Stomach (tissue), 4 donors: ENCODE data around the gene CADM2.

Experiments
- POLR2AphosphoS5 ChIP-seq, 3 donors: sonication (generic); formaldehyde crosslinking; IDR thresholded peaks; one replicate each; pipeline ENCODE4 v1.6.1; 2016; ENCODE audit warnings: antibody characterized with exemption in 3 of 3
- TF ChIP-seq, protein P1 (sequence below), 7 experiments: fragments of 450-650 bp in 4 of 7; fragments of 200-600 bp in 3 of 7; sonication (generic) in 3 of 7; IDR thresholded peaks; one replicate each; pipeline ENCODE4 v1.5.1; 2016 to 2019; ENCODE audit warnings: antibody characterized with exemption in 7 of 7, control low read depth in 2 of 7, mild to moderate bottlenecking in 1 of 7

- no peak for TF ChIP-seq POLR2AphosphoS5 (IDR thresholded peaks at IDR 0.05)
- TF ChIP-seq, protein P1, sequence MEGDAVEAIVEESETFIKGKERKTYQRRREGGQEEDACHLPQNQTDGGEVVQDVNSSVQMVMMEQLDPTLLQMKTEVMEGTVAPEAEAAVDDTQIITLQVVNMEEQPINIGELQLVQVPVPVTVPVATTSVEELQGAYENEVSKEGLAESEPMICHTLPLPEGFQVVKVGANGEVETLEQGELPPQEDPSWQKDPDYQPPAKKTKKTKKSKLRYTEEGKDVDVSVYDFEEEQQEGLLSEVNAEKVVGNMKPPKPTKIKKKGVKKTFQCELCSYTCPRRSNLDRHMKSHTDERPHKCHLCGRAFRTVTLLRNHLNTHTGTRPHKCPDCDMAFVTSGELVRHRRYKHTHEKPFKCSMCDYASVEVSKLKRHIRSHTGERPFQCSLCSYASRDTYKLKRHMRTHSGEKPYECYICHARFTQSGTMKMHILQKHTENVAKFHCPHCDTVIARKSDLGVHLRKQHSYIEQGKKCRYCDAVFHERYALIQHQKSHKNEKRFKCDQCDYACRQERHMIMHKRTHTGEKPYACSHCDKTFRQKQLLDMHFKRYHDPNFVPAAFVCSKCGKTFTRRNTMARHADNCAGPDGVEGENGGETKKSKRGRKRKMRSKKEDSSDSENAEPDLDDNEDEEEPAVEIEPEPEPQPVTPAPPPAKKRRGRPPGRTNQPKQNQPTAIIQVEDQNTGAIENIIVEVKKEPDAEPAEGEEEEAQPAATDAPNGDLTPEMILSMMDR (IDR thresholded peaks at IDR 0.05), result no peak
Observed at GRCh38 chr3:85433319-85433718, 474.5 kb downstream of the CADM2 start.
